GM21447 (cell line): ENCODE data around the gene WFIKKN1.

Experiments used
- ATAC-seq: cut with Tn5 transposase; IDR thresholded peaks from one replicate; pipeline ENCODE4 v1.9.1; 2021; ENCODE audit not compliant: unreplicated experiment

The WFIKKN1 gene

GRCh38 chr16:651844-652243, 21.1 kb downstream of the WFIKKN1 start:
- no peak for ATAC-seq

- no peak for ATAC-seq
Observed at GRCh38 chr16:652454-653305, 21.9 kb downstream of the WFIKKN1 start.

- no peak for ATAC-seq
Observed at GRCh38 chr16:654034-654433, 23.2 kb downstream of the WFIKKN1 start.

- no peak for ATAC-seq
Observed at GRCh38 chr16:657487-657886, 26.7 kb downstream of the WFIKKN1 start.

- ATAC-seq = no peak
Observed at GRCh38 chr16:658679-659571, 28.1 kb downstream of the WFIKKN1 start.

- no peak for ATAC-seq
Observed at GRCh38 chr16:659618-660017, 28.8 kb downstream of the WFIKKN1 start.

GRCh38 chr16:660132-660458, 29.3 kb downstream of the WFIKKN1 start:
- ATAC-seq = no peak

GRCh38 chr16:660459-661183, 29.8 kb downstream of the WFIKKN1 start:
- ATAC-seq = no peak

- no peak for ATAC-seq
Observed at GRCh38 chr16:661184-661821, 30.5 kb downstream of the WFIKKN1 start.

GRCh38 chr16:662095-662494, 31.3 kb downstream of the WFIKKN1 start:
- ATAC-seq = no peak

- no peak for ATAC-seq
Observed at GRCh38 chr16:662597-662996, 31.8 kb downstream of the WFIKKN1 start.

GRCh38 chr16:666572-666971, 35.8 kb downstream of the WFIKKN1 start:
- ATAC-seq = no peak

GRCh38 chr16:667113-667779, 36.5 kb downstream of the WFIKKN1 start:
- no peak for ATAC-seq

GRCh38 chr16:667780-668518, 37.2 kb downstream of the WFIKKN1 start, which contains the start of gene RHOT2:
Gene RHOT2 (plus strand): TSS chr16:668132. CDS start chr16:668200, 68 bp downstream.
- ATAC-seq = peak; percentile 68

- peak; percentile 13 for ATAC-seq
Observed at GRCh38 chr16:668519-669171, 37.9 kb downstream of the WFIKKN1 start.

GRCh38 chr16:669666-670065, 38.9 kb downstream of the WFIKKN1 start:
- no peak for ATAC-seq

- no peak for ATAC-seq
Observed at GRCh38 chr16:670485-671352, 39.9 kb downstream of the WFIKKN1 start.
